Sigmoid colon (tissue), 3 donors: ENCODE data around the gene NEK2.

ENCODE experiments used
- POLR2A ChIP-seq, 2 donors: fragments of 450-650 bp; IDR thresholded peaks; one replicate each; pipeline ENCODE4 v1.6.1; 2016; ENCODE audit warnings: antibody characterized with exemption in 2 of 2, mild to moderate bottlenecking in 2 of 2, moderate library complexity in 2 of 2
- TF ChIP-seq, protein P1 (sequence below), 4 experiments: fragments of 450-650 bp in 3 of 4; fragments of 200-600 bp in 1 of 4; IDR thresholded peaks; one replicate each; pipeline ENCODE4 v1.5.1; 2016 to 2019; ENCODE audit warnings: antibody characterized with exemption in 4 of 4, mild to moderate bottlenecking in 3 of 4, moderate library complexity in 2 of 4

DNA sequence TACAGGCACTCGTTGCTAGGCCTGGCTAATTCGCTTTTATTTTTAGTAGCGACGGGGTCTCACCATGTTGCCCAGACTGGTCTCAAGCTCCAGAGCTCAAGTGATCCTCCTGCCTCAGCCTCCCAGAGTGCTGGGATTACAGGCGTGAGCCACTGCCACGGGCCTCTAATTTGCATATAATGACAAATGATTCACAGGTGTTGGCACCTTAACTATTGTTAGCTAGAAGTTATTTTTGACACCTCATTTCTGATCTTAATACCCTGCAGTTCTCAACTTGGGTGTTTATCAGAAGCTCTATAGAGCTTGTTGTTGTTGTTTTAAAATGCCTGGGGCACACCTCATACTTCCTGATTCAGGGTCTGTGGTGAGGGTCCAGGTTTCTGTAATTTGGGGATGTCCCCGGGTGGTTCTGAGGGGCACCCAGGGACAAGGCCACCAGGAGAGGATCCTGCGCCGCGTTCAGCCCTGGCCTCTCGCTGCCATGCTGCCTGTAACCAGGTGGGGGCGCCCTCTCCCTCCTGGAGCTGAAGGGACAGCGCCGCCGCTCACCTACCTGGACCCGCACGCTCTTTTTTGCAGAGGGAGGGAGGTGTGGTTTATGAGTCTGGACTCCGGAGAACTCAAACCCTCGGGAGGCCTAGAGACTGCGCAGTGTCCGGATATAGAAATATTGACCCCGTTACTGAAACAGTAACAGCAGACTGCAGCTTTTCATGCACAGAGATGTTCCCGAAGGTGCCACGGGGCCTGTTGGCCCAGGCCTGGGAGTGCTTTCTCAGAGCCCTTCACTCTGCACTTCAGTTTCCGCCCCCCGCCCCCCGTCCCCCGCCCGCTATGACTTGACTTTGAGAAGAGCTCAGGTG, 23.0 kb upstream of the NEK2 start:
- TF ChIP-seq, protein P1, sequence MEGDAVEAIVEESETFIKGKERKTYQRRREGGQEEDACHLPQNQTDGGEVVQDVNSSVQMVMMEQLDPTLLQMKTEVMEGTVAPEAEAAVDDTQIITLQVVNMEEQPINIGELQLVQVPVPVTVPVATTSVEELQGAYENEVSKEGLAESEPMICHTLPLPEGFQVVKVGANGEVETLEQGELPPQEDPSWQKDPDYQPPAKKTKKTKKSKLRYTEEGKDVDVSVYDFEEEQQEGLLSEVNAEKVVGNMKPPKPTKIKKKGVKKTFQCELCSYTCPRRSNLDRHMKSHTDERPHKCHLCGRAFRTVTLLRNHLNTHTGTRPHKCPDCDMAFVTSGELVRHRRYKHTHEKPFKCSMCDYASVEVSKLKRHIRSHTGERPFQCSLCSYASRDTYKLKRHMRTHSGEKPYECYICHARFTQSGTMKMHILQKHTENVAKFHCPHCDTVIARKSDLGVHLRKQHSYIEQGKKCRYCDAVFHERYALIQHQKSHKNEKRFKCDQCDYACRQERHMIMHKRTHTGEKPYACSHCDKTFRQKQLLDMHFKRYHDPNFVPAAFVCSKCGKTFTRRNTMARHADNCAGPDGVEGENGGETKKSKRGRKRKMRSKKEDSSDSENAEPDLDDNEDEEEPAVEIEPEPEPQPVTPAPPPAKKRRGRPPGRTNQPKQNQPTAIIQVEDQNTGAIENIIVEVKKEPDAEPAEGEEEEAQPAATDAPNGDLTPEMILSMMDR (IDR thresholded peaks at IDR 0.05), result peak; percentile 40 to 85 (median 84)
- no peak for TF ChIP-seq POLR2A (IDR thresholded peaks at IDR 0.05)
